ENCODE results near the gene IKZF1.

Gene IKZF1

DNA sequence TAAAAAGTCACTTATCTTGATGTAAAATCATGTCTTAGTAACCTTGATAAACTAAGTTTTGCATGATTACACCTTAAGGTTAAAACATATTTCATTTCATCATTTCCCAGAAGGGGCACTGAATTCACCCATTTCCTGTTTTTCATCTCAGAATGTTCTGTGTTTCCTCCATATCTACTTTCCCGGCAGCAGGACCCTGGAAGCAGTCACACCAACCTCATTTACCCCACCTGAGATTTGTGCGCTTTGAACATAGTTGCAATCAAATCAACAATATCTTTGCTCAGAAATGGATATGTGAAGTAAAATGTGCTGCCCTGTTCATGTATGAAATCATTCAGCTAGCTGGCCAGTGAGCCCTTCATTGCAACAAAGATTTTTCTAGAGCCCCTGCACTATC, 46.8 kb downstream of the IKZF1 start:
- Histone ChIP-seq H3K4me1 (ENCODE audit: control insufficient read depth, insufficient read depth, low read length) (no peaks in the 10 kb centered on the region), H3K9ac (ENCODE audit: low read length) (no peak overlapping the region), H3K27ac (ENCODE audit: low read depth, low read length) (no peak overlapping the region), H3K9me3 (ENCODE audit: control insufficient read depth, insufficient read depth, low read depth, low read length) (no peaks in the 10 kb centered on the region), H3K4me3 (ENCODE audit: low read depth, low read length) (no peak overlapping the region), H3K36me3 (ENCODE audit: control insufficient read depth, insufficient read depth, low read length) (no peaks in the 10 kb centered on the region), H3K27me3 (ENCODE audit: control insufficient read depth, insufficient read depth, low read length) (no peaks in the 10 kb centered on the region)

DNA sequence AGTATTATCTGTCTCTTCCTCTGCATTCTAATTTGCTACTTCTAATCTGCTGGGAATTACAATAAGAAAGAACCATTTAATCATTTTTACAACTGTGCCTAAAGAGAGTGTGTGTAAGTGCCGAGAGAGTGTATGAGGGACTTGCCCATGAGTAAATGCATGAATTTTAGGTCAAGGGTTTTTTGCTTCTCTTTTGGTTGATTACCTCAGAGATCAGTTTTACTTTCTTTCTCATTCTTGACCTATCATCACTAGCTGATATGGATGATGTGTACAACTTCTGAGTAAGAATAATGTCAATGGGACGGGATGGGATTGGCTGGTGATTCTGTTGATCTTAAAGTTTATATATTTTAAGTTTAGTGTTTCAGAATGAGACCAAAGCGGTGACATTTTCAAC, 47.8 kb downstream of the IKZF1 start:
- Histone ChIP-seq H3K4me1 (ENCODE audit: control insufficient read depth, insufficient read depth, low read length) (no peaks in the 10 kb centered on the region), H3K4me3 (ENCODE audit: low read depth, low read length) (no peak overlapping the region), H3K27ac (ENCODE audit: low read depth, low read length) (no peak overlapping the region), H3K9me3 (ENCODE audit: control insufficient read depth, insufficient read depth, low read depth, low read length) (no peaks in the 10 kb centered on the region), H3K9ac (ENCODE audit: low read length) (no peak overlapping the region), H3K27me3 (ENCODE audit: control insufficient read depth, insufficient read depth, low read length) (no peaks in the 10 kb centered on the region), H3K36me3 (ENCODE audit: control insufficient read depth, insufficient read depth, low read length) (no peaks in the 10 kb centered on the region)

DNA sequence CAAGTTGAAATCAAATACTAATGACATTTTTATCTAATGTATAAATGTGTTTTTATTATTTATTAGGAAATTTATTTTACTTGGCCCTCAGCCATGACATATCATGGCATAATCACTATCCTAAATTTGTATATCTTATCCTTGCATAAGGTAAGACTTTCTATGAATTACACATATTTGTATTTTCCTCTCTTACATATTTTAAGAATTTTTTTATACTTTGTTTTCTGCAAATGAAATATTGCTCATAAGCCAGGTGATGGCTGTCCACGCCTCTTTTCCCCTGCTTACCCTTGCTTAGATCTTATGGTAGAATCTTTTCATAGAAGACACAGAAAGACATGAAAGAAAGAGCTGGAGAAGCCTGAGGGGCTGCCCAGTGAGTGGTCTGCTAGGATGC, 48.2 kb downstream of the IKZF1 start:
- Histone ChIP-seq H3K9me3 (ENCODE audit: control insufficient read depth, insufficient read depth, low read depth, low read length) (no peaks in the 10 kb centered on the region), H3K27me3 (ENCODE audit: control insufficient read depth, insufficient read depth, low read length) (no peaks in the 10 kb centered on the region), H3K4me1 (ENCODE audit: control insufficient read depth, insufficient read depth, low read length) (no peaks in the 10 kb centered on the region), H3K9ac (ENCODE audit: low read length) (no peak overlapping the region), H3K4me3 (ENCODE audit: low read depth, low read length) (no peak overlapping the region), H3K36me3 (ENCODE audit: control insufficient read depth, insufficient read depth, low read length) (no peaks in the 10 kb centered on the region), H3K27ac (ENCODE audit: low read depth, low read length) (no peak overlapping the region)

DNA sequence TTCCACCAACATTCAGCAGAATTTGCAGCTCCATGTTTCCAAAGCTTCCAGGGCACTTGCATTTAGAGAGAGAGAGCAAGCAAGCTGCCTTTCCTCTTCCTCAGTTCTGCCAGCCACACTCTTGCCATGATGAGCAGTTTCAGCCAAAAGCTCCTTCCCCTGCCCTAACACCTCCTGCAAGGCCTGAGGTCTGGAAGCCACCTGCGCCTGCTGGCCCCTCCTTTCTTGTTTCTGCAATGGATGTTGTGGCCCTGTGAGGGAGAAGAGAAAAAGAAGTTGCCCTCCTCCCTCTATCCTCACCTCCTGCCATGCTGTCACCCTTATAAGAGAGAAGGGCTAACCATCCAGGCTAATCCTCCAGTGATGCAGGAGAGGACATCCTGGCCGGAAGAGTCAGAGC, 48.7 kb downstream of the IKZF1 start:
- Histone ChIP-seq H3K27me3 (ENCODE audit: control insufficient read depth, insufficient read depth, low read length) (no peaks in the 10 kb centered on the region), H3K9ac (ENCODE audit: low read length) (no peak overlapping the region), H3K36me3 (ENCODE audit: control insufficient read depth, insufficient read depth, low read length) (no peaks in the 10 kb centered on the region), H3K27ac (ENCODE audit: low read depth, low read length) (no peak overlapping the region), H3K4me1 (ENCODE audit: control insufficient read depth, insufficient read depth, low read length) (no peaks in the 10 kb centered on the region), H3K9me3 (ENCODE audit: control insufficient read depth, insufficient read depth, low read depth, low read length) (no peaks in the 10 kb centered on the region), H3K4me3 (ENCODE audit: low read depth, low read length) (no peak overlapping the region)

DNA sequence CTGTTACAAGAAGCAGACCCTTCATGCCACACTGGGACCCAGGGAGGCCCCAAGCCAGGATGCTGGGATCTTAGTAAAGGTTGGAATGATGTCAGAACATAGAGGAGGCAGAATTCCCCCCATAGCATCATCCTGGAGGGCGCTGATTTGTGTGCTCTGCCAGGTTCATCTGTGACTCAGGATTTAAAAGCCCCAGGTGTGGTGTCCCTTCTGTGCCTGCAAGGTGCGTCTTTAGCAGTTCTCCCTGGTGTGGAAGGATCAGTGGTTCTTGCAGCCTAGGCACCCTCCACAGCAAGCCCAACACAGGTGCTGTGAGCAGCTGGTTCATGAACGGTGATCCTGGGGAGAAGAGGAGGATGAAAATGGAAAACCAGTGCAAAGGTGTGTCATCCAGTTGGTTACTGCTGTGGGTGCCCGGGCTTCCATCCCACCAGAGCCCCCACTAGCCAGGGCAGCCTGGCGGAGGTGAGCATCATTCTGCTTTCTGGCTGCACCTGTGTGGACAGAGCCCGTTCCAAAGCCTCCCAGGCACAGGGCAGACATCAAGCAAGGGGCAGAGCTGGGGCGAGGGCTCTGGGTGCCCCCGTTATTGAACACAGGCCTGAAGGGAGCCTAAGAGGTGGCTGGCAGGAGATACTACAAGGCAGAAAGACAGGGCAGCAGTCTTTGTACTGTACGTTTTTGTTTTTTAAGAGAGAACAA, 49.5 kb downstream of the IKZF1 start:
- Histone ChIP-seq H3K4me1 (ENCODE audit: control insufficient read depth, insufficient read depth, low read length) (no peaks in the 10 kb centered on the region), H3K36me3 (ENCODE audit: control insufficient read depth, insufficient read depth, low read length) (no peaks in the 10 kb centered on the region), H3K4me3 (ENCODE audit: low read depth, low read length) (no peak overlapping the region), H3K9me3 (ENCODE audit: control insufficient read depth, insufficient read depth, low read depth, low read length) (no peaks in the 10 kb centered on the region), H3K27ac (ENCODE audit: low read depth, low read length) (no peak overlapping the region), H3K27me3 (ENCODE audit: control insufficient read depth, insufficient read depth, low read length) (no peaks in the 10 kb centered on the region), H3K9ac (ENCODE audit: low read length) (no peak overlapping the region)

DNA sequence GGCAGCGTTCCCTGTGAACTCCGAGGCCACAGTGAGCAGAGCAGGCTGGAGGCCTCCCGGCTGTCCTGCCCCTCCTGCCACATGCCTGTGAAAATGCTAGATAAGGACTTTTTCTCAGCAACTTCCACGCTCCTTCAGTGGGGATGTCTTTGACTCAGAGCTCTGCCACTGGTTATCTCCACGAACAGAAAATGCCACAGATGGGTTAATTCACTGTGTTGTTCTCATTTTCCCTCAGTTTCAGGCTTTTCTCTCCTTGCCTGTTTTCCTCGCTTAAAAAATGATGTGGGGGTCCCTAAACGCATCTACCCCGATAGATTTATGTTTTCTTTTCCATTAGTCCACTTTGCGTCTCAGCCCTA, 51.3 kb downstream of the IKZF1 start:
- H3K27me3 ChIP-seq (ENCODE audit: control insufficient read depth, insufficient read depth, low read length), result no peaks in the 10 kb centered on the region
- no peaks in the 10 kb centered on the region for H3K9me3 ChIP-seq (ENCODE audit: control insufficient read depth, insufficient read depth, low read depth, low read length)
- H3K9ac ChIP-seq (ENCODE audit: low read length), result no peak overlapping the region
- H3K4me3 ChIP-seq (ENCODE audit: low read depth, low read length), result no peak overlapping the region
- H3K36me3 ChIP-seq (ENCODE audit: control insufficient read depth, insufficient read depth, low read length), result no peaks in the 10 kb centered on the region
- peaks cover 12% of the 10 kb centered on the region; the same call in 1 of the 2 replicates for H3K4me1 ChIP-seq (ENCODE audit: control insufficient read depth, insufficient read depth, low read length)
- H3K27ac ChIP-seq (ENCODE audit: low read depth, low read length), result no peak overlapping the region

DNA sequence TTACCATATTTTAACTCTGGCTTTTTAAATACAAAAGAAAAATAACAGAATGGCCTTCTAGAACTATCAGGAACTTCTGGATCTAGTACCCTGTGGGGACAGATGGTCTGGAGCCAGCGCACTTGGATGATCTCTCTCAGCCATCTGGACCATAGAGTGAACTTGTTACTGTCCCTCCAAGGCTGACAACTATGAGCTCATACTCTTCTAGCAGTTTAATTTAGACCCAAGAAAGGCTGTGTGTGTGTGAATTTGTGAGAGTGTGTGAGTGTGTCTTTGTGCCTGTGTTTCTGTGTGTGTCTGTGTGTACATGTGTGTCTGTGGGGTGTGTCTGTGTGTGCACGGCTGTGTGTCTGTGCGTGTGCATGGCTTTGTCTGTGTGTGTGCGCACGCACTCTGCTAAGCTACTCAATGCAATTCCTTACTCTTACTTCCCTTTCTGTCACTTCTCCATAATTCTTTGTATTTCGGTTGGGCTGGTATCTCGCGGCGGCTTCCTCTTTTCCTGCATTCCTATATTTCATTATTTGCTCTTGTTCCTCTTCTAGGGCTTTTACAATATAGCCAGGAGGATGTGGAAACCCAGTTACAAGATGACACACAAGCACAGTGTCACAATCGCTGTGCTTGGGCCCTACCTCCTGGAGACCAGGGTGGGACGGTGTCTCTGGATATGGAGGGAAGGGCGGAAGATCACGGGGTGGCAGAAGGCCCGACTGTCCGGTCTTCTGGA, 51.9 kb downstream of the IKZF1 start:
- H3K9ac ChIP-seq (ENCODE audit: low read length), result no peak overlapping the region
- H3K27ac ChIP-seq (ENCODE audit: low read depth, low read length), result no peak overlapping the region
- no peaks in the 10 kb centered on the region for H3K27me3 ChIP-seq (ENCODE audit: control insufficient read depth, insufficient read depth, low read length)
- no peaks in the 10 kb centered on the region for H3K9me3 ChIP-seq (ENCODE audit: control insufficient read depth, insufficient read depth, low read depth, low read length)
- no peaks in the 10 kb centered on the region for H3K36me3 ChIP-seq (ENCODE audit: control insufficient read depth, insufficient read depth, low read length)
- H3K4me1 ChIP-seq (ENCODE audit: control insufficient read depth, insufficient read depth, low read length), result peaks cover 12% of the 10 kb centered on the region; the same call in 1 of the 2 replicates
- no peak overlapping the region for H3K4me3 ChIP-seq (ENCODE audit: low read depth, low read length)

DNA sequence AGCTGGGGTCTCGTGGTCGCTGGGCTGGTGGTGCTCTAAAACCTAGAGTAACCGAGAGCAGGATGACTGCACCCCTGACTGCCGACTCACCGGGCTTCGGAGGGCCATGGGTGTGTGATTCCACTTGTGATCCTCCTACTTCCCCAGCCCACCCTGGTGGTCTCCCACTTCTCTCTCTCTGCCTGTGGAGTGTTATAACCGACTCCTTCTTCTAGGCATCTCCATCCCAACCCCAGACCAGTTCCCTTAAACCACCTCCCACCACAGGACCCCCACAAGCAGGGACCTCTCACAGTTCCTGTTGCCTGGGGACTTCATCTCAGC, 52.4 kb downstream of the IKZF1 start:
- Histone ChIP-seq H3K9ac (ENCODE audit: low read length) (no peak overlapping the region), H3K4me3 (ENCODE audit: low read depth, low read length) (no peak overlapping the region), H3K27ac (ENCODE audit: low read depth, low read length) (no peak overlapping the region), H3K9me3 (ENCODE audit: control insufficient read depth, insufficient read depth, low read depth, low read length) (no peaks in the 10 kb centered on the region), H3K27me3 (ENCODE audit: control insufficient read depth, insufficient read depth, low read length) (no peaks in the 10 kb centered on the region), H3K36me3 (ENCODE audit: control insufficient read depth, insufficient read depth, low read length) (no peaks in the 10 kb centered on the region), H3K4me1 (ENCODE audit: control insufficient read depth, insufficient read depth, low read length) (peaks cover 12% of the 10 kb centered on the region; the same call in 1 of the 2 replicates)

DNA sequence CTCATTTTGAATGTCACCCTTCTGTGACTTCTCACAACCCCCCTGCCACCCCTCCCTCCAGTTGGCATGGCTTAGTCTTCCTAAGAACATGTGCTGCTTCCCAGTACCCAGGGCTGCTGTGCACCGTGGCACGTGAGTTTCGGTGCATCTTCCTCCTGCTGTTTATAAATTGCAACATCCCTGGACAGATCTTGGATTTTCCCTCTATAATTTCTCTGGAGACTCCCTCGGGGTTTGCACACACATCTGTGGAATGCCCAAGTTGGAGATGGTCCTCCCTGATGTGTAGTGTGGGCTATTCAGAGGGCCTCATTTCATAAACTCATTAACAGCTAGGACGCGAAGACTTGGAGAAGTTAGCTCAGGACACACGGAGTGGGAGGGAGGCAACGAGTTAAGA, 52.9 kb downstream of the IKZF1 start:
- Histone ChIP-seq H3K27ac (ENCODE audit: low read depth, low read length) (no peak overlapping the region), H3K27me3 (ENCODE audit: control insufficient read depth, insufficient read depth, low read length) (no peaks in the 10 kb centered on the region), H3K4me3 (ENCODE audit: low read depth, low read length) (no peak overlapping the region), H3K4me1 (ENCODE audit: control insufficient read depth, insufficient read depth, low read length) (peaks cover 12% of the 10 kb centered on the region; the same call in 1 of the 2 replicates), H3K36me3 (ENCODE audit: control insufficient read depth, insufficient read depth, low read length) (no peaks in the 10 kb centered on the region), H3K9ac (ENCODE audit: low read length) (no peak overlapping the region), H3K9me3 (ENCODE audit: control insufficient read depth, insufficient read depth, low read depth, low read length) (no peaks in the 10 kb centered on the region)

DNA sequence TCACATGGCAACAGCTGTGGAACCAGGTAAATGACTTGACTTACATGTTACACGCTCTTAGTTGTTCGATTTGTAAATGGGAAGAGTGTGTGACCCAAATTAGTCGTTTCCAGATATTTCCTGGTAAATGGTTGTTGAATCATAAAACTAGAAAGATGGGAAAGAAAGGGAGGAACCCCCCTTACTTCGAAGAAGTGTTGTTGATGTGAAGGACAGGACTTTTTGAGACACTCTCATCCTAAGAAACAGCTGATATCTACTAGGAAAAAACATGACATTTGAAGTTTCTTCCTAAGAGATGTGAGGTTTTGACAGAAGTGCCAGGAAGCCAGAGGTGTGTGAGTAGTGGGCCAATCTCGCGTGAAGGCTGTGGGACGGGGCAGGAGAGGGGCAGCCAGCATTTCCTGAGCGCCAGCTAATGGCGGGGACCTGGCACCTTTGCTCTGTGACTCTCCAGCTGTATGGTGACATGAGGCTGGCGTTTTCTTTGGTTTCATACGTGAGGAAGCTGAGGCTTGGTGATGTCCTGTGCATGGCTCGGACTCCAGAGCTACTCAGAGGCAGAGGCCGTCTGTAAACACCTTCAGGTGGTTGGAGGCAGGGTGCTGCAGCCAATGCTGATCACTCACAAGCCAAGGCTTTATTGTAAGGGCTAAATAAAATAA, 53.7 kb downstream of the IKZF1 start:
- Histone ChIP-seq H3K4me3 (ENCODE audit: low read depth, low read length) (no peak overlapping the region), H3K4me1 (ENCODE audit: control insufficient read depth, insufficient read depth, low read length) (peaks cover 12% of the 10 kb centered on the region; the same call in 1 of the 2 replicates), H3K9ac (ENCODE audit: low read length) (no peak overlapping the region), H3K27ac (ENCODE audit: low read depth, low read length) (no peak overlapping the region), H3K36me3 (ENCODE audit: control insufficient read depth, insufficient read depth, low read length) (no peaks in the 10 kb centered on the region), H3K27me3 (ENCODE audit: control insufficient read depth, insufficient read depth, low read length) (no peaks in the 10 kb centered on the region), H3K9me3 (ENCODE audit: control insufficient read depth, insufficient read depth, low read depth, low read length) (no peaks in the 10 kb centered on the region)

DNA sequence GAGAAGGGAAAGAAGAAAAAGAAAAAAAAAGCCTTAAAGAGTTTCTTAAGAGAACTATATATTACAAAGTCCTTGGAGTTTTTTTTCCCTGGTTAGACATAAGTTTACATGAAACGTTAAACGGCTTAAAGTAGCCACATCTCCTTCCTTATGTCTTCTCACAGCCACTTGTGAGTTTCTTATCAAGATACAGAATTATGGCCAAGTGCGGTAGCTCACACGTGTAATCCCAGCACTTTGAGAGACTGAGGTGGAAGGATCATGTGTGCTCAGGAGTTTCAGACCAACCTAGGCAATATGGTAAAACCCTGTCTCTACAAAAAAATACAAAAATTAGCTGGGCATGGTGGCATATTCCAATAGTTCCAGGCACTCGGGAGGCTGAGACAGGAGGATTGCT, 54.3 kb downstream of the IKZF1 start:
- Histone ChIP-seq H3K4me1 (ENCODE audit: control insufficient read depth, insufficient read depth, low read length) (peaks cover 12% of the 10 kb centered on the region; the same call in 1 of the 2 replicates), H3K4me3 (ENCODE audit: low read depth, low read length) (no peak overlapping the region), H3K9ac (ENCODE audit: low read length) (no peak overlapping the region), H3K36me3 (ENCODE audit: control insufficient read depth, insufficient read depth, low read length) (no peaks in the 10 kb centered on the region), H3K27me3 (ENCODE audit: control insufficient read depth, insufficient read depth, low read length) (no peaks in the 10 kb centered on the region), H3K9me3 (ENCODE audit: control insufficient read depth, insufficient read depth, low read depth, low read length) (no peaks in the 10 kb centered on the region), H3K27ac (ENCODE audit: low read depth, low read length) (no peak overlapping the region)

Measured in HUES6 (cell line).